Epithelial cell of esophagus (primary cell): ENCODE data around the gene MLLT10.

Experiments used
- DNase-seq: peaks from one replicate; pipeline ENCODE4 v3.0.0; 2010; ENCODE audit warnings: low read depth
- H3K4me3 ChIP-seq: 2 replicates; pipeline ENCODE4 v1.5.1; 2011; ENCODE audit warnings: mild to moderate bottlenecking, low read length, control low read depth
- CTCF ChIP-seq: IDR thresholded peaks from 2 replicates; pipeline ENCODE4 v1.5.1; 2011; ENCODE audit warnings: low read depth, mild to moderate bottlenecking, low read length, control low read depth, inconsistent platforms; ENCODE audit not compliant: insufficient read depth; ENCODE audit errors: missing control alignments

The MLLT10 gene

DNA sequence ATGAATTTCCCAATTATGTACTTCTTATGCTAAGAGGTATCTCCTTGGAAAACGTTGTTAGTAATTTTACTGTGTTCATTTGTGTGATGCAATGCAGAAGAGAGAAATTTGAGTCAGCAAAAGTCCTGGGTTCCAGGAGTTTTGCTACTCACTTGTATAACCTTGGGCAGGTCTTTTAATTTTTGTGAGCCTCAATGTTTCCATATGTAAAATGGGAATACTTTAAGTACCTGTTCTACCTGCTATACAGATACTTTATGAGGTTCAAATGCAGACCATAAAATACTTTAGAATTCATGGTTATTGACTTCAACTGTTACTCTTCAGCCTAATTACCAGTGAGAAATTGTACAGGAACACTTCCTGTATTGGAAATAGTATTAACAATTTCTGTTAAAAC, 185.5 kb downstream of the MLLT10 start:
- TF ChIP-seq CTCF, result no peak
- no peak overlapping the region for H3K4me3 ChIP-seq
- no peak for DNase-seq

GRCh38 chr10:21720090-21720489, 186.1 kb downstream of the MLLT10 start:
- peak; percentile 34 for DNase-seq
- no peak for TF ChIP-seq CTCF

DNA sequence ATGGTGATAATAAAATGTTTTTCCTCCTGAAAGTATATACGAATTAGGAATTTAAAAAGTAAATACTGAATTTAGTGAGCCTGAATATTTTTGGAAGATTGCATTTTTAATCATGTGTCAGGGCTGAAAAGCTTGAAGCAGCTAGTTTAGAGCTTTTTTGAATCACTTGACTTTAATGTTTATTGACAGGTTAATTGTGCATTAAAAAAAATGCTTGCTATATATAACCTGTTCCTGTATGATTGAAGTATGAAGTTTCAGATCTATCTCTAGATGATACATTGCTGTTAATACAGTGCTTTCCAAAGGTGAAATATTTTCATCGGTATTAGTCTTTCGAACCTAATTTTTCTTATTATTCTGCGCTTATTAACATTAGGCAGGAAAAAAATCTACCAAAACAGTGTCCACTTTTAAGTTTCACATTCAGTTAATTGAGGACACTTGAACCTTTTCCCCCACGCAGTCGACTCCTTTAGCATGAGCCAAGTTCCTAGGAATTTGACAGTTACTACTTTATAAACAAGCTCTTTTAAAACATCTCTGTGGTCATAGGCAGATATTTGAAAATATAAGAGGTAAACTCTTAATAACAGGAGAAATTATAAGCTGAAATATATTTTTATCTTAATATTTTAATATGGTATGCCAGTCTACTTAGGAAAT, 187.1 kb downstream of the MLLT10 start:
- TF ChIP-seq CTCF, result no peak
- no peak overlapping the region for H3K4me3 ChIP-seq
- DNase-seq, result no peak

More at GRCh38 chr10:21720090-21720489, 186.1 kb downstream of the MLLT10 start:
- no peak overlapping the region for H3K4me3 ChIP-seq

DNA sequence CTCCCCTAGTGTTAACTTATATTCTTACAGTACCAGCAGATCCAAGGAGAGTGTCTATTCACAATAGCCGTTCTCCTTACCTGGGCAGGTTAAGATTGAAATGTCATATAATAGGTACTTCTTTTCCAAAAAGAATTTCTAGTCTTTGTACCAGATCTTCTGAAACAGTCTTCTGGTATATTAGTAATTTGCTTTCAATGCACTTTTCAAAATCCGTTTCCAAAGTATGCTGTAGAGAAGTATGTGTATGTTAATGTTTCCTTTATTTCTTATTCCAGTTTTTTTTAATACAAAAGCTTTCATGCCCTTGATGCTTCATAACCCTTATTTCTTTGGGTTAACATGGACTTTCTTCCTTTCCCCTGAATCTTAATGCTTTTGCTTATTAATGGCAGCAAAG, 188.2 kb downstream of the MLLT10 start:
- H3K4me3 ChIP-seq, result no peak overlapping the region
- TF ChIP-seq CTCF, result no peak
- DNase-seq, result no peak

DNA sequence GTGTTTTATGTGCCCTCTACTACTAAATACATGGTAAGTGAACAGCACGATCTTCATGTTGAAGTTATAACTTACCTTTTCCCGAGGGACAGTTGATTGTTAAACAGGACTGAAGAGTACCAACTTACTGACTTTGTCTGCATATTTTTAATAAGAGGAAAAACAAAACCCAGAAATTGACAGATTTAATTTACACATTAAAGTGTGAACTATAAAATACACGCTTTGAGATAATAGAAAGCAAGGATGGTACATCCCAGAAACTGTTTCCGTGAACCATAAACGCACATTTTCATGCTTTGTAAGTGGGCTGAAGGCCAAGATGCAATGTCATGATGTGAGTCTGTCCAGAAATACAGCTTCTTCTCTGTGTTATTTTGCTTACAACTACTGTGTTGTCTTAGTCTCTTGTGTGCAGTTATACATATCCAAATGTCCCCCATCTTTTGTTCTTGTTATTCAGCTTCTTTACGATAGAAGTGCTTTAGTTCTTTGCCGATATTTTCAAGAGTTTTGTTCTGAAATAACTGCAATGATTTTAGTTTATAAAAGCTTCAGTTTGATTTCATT, 190.1 kb downstream of the MLLT10 start:
- TF ChIP-seq CTCF, result no peak
- no peak overlapping the region for H3K4me3 ChIP-seq
- no peak for DNase-seq

GRCh38 chr10:21724687-21725367, 190.8 kb downstream of the MLLT10 start:
- no peak overlapping the region for H3K4me3 ChIP-seq
- no peak for TF ChIP-seq CTCF
- peak; percentile 98 for DNase-seq
